Endodermal cell (in vitro differentiated cells): ENCODE measurements around the gene TBL1XR1. TPM values are rescaled to one million over a fixed set of nuclear protein-coding genes. Genes with fewer than 3 reads are reported as not detected.

Source experiments
- DNase-seq: peaks from one replicate; pipeline ENCODE4 v3.0.0-alpha.2; 2017
- H3K27ac ChIP-seq: 2 replicates; pipeline ENCODE4 v1.5.1; 2013; ENCODE audit warnings: mild to moderate bottlenecking, low read depth, low read length, moderate library complexity
- H3K27me3 ChIP-seq: 2 replicates; pipeline ENCODE4 v1.6.1; 2013; ENCODE audit warnings: mild to moderate bottlenecking, low read length, moderate library complexity; ENCODE audit not compliant: insufficient read depth, control insufficient read depth, poor library complexity, severe bottlenecking
- H3K36me3 ChIP-seq: 2 replicates; pipeline ENCODE4 v1.7.0; 2013; ENCODE audit warnings: mild to moderate bottlenecking, low read length, moderate library complexity; ENCODE audit not compliant: control insufficient read depth, insufficient read depth
- H3K4me1 ChIP-seq: one replicate; pipeline ENCODE4 v1.7.0; 2013; ENCODE audit warnings: low read length; ENCODE audit not compliant: control insufficient read depth, insufficient read depth
- H3K4me3 ChIP-seq: 2 replicates; pipeline ENCODE4 v1.5.1; 2013; ENCODE audit warnings: mild to moderate bottlenecking, low read length, moderate library complexity
- H3K9ac ChIP-seq: 2 replicates; pipeline ENCODE4 v1.6.1; 2013; ENCODE audit warnings: mild to moderate bottlenecking, low read length, moderate library complexity; ENCODE audit not compliant: poor library complexity, severe bottlenecking; ENCODE audit errors: extremely low read depth
- H3K9me3 ChIP-seq: 2 replicates; pipeline ENCODE4 v1.6.1; 2013; ENCODE audit warnings: mild to moderate bottlenecking, low read length, moderate library complexity; ENCODE audit not compliant: control insufficient read depth
- H3K27ac Mint-ChIP-seq: 2 replicates; pipeline ENCODE4 v1.8.0; 2020; ENCODE audit warnings: mixed read lengths
- H3K27me3 Mint-ChIP-seq: 2 replicates; pipeline ENCODE4 v1.8.0; 2021; ENCODE audit warnings: mild to moderate bottlenecking, mixed read lengths; ENCODE audit not compliant: insufficient read depth
- H3K36me3 Mint-ChIP-seq: 2 replicates; pipeline ENCODE4 v1.8.0; 2020; ENCODE audit warnings: low read depth, mixed read lengths
- H3K4me1 Mint-ChIP-seq: 2 replicates; pipeline ENCODE4 v1.8.0; 2020; ENCODE audit warnings: mixed read lengths
- H3K4me3 Mint-ChIP-seq: 2 replicates; pipeline ENCODE4 v1.8.0; 2020; ENCODE audit warnings: mild to moderate bottlenecking, moderate library complexity, mixed read lengths
- H3K9me3 Mint-ChIP-seq: 2 replicates; pipeline ENCODE4 v1.8.0; 2020; ENCODE audit warnings: mild to moderate bottlenecking, mixed read lengths
- WGBS, 2 experiments: methylation state at CpG; one replicate each; pipeline versions ENCODE4 v1.1.5 to v1.1.7; 2013; ENCODE audit warnings: missing lambda C conversion rate in 2 of 2, mixed read lengths in 1 of 2; ENCODE audit not compliant: insufficient coverage in 1 of 2, insufficient read length in 1 of 2; 5-methylcytosine and 5-hydroxymethylcytosine counted together
- total RNA-seq, 2 donors: library from RNA; stranded (reverse); fragmentation: NEBNext Ultra II Directional in 1 of 2; extraction: Animal tissue kit (Norgen Biotek cat#: 25700) in 1 of 2; gene quantifications; 2 replicates in 1 of 2; 3 replicates in 1 of 2; pipeline ENCODE4 v1.2.1, GENCODE V29; 2021
- TF ChIP-seq, protein P1 (sequence below): fragments of 200-600 bp; sonication (generic); conservative IDR thresholded peaks from 2 replicates; pipeline ENCODE4 v1.5.0; 2021; ENCODE audit warnings: antibody characterized with exemption, mild to moderate bottlenecking

The TBL1XR1 gene
- total RNA-seq, 2 donors from 2014 or later, result 235 to 273 TPM

DNA sequence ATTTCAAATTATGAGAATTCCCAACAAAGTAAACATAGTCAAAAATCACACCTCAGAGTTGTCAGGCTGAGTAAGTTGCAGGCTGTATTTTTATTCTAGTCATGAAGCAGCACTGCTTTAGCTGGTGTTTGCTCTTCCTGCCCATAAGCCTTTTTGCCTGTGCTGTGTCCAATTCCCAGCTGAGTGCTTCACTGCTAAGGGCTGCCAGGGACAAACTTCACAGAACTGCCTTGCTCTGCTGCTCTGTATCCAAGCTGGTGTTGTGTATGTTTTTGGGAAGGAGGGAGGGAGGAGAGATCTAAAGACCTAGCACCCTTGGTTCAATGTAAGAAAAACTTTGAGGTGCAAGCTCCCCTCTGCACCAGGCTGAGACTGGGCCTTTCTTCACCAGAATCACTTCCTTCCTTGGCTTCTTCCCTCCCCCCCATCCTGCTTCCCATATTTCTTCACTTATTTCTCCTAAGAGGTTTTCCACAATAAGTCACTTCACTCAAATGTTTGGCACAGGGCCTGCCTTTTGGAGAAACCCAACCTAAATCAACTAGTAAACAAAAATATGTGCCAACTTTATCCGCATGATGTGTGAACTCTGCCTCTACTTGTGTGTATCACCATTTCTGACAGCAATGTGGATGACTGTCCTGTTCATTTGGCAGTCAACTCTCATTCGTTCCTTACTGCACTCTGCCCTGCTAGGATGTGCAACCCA, 156.1 kb downstream of the TBL1XR1 start:
- no peak overlapping the region for H3K27ac ChIP-seq
- Mint-ChIP-seq H3K27ac (peak overlapping the region; percentile 56), H3K36me3 (peaks cover 77% of the 10 kb centered on the region)

DNA sequence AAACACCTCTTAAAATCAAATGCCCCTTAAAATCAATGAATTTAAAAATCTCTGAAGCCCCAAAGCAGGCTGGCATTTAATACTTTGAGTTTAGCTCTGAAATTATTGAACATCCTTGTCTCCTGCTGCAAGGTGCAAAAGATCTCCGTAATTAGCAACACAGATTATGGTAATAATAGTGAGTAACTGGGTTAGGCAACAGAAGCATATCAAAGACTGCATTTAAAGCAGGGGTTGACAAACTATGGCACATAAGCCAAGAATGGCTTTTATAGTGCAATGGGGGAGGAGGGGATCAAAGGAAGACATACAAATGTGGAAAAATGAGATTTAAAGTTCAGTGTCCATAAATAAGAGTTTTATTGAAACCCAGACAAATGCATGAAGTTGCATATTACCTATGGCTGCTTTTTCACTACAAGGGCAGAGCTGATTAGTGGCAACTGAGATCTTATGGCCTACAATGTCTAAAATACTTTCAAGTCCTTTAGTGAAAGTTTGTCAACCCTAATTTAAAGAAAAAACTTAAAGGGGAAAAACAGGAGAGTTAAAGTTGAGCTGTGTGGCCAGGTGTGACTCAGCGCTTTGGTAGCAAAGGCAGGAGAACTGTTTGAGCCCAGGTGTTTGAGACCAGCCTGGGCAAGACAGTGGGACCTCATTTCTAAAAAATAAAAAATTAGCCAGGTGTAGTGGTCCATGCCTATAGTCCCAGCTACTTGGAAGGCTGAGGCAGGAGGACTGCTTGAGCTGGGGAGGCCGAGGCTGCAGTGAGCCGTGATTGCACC, 157.6 kb downstream of the TBL1XR1 start:
- Mint-ChIP-seq H3K27me3 (no peaks in the 10 kb centered on the region), H3K9me3 (no peaks in the 10 kb centered on the region), H3K27ac (peak overlapping the region; percentile 54), H3K4me3 (no peak overlapping the region), H3K4me1 (peaks cover 13% of the 10 kb centered on the region), H3K36me3 (peaks cover 77% of the 10 kb centered on the region)
- Histone ChIP-seq H3K4me1 (no peaks in the 10 kb centered on the region), H3K4me3 (no peak overlapping the region), H3K27me3 (no peaks in the 10 kb centered on the region), H3K9me3 (no peaks in the 10 kb centered on the region), H3K27ac (no peak overlapping the region), H3K9ac (no peak overlapping the region), H3K36me3 (peaks cover 97% of the 10 kb centered on the region)
- TF ChIP-seq, protein P1, sequence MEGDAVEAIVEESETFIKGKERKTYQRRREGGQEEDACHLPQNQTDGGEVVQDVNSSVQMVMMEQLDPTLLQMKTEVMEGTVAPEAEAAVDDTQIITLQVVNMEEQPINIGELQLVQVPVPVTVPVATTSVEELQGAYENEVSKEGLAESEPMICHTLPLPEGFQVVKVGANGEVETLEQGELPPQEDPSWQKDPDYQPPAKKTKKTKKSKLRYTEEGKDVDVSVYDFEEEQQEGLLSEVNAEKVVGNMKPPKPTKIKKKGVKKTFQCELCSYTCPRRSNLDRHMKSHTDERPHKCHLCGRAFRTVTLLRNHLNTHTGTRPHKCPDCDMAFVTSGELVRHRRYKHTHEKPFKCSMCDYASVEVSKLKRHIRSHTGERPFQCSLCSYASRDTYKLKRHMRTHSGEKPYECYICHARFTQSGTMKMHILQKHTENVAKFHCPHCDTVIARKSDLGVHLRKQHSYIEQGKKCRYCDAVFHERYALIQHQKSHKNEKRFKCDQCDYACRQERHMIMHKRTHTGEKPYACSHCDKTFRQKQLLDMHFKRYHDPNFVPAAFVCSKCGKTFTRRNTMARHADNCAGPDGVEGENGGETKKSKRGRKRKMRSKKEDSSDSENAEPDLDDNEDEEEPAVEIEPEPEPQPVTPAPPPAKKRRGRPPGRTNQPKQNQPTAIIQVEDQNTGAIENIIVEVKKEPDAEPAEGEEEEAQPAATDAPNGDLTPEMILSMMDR, result no peak
- 88 to 96% methylated on average over 2 to 4 of the region's 4 CpGs for WGBS, 2 experiments
- no peak for DNase-seq

More for the DNA sequence above, 156.1 kb downstream of the TBL1XR1 start:
- Histone ChIP-seq H3K4me3 (no peak overlapping the region), H3K36me3 (peaks cover 98% of the 10 kb centered on the region), H3K9ac (no peak overlapping the region), H3K9me3 (no peaks in the 10 kb centered on the region), H3K27me3 (no peaks in the 10 kb centered on the region), H3K4me1 (no peaks in the 10 kb centered on the region)
- Mint-ChIP-seq H3K9me3 (no peaks in the 10 kb centered on the region), H3K27me3 (no peaks in the 10 kb centered on the region), H3K4me3 (no peak overlapping the region), H3K4me1 (peaks cover 8% of the 10 kb centered on the region)
- WGBS, 2 experiments, result 86 to 93% methylated on average over 2 of the region's 2 CpGs
- no peak for DNase-seq
- TF ChIP-seq, protein P1, result no peak

DNA sequence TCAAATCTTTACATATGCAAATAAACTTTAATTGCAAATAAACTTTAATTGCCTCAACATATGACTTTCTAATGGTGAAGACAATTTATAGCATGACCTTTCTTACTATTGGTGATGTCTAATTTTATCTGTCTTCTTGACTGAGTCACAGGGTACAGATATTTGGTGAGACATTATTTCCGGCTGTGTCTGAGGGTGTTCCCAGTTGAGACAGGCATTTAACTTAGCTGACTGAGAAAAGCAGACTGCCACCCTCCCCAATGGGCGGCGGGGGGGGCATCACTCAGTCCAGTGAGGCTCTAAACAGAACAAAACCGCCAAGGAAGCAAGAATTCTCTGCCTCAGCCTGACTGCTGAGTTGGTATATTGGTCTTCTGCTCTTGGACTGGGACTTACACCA, 160.0 kb downstream of the TBL1XR1 start:
- Histone ChIP-seq H3K9ac (no peak overlapping the region), H3K4me1 (no peaks in the 10 kb centered on the region), H3K36me3 (peaks cover 97% of the 10 kb centered on the region), H3K27me3 (no peaks in the 10 kb centered on the region), H3K4me3 (no peak overlapping the region), H3K9me3 (no peaks in the 10 kb centered on the region), H3K27ac (no peak overlapping the region)
- Mint-ChIP-seq H3K36me3 (peaks cover 77% of the 10 kb centered on the region), H3K4me1 (peaks cover 13% of the 10 kb centered on the region), H3K4me3 (no peak overlapping the region), H3K27ac (no peak overlapping the region), H3K9me3 (no peaks in the 10 kb centered on the region), H3K27me3 (no peaks in the 10 kb centered on the region)
- TF ChIP-seq, protein P1, result no peak
- 90 to 94% methylated on average over 2 to 4 of the region's 4 CpGs for WGBS, 2 experiments
- DNase-seq, result no peak
